ENCODE data around the gene ARHGAP6. TPM values are rescaled to one million over a fixed set of nuclear protein-coding genes. Genes with fewer than 3 reads are reported as not detected.

Gene ARHGAP6
- total and polyA plus RNA-seq, 9 of the 15 experiments (the other 6 are each of a cell fraction or from before 2014, with no cell fraction given) = 12.5 to 63.6 (median 41.8) TPM

DNA sequence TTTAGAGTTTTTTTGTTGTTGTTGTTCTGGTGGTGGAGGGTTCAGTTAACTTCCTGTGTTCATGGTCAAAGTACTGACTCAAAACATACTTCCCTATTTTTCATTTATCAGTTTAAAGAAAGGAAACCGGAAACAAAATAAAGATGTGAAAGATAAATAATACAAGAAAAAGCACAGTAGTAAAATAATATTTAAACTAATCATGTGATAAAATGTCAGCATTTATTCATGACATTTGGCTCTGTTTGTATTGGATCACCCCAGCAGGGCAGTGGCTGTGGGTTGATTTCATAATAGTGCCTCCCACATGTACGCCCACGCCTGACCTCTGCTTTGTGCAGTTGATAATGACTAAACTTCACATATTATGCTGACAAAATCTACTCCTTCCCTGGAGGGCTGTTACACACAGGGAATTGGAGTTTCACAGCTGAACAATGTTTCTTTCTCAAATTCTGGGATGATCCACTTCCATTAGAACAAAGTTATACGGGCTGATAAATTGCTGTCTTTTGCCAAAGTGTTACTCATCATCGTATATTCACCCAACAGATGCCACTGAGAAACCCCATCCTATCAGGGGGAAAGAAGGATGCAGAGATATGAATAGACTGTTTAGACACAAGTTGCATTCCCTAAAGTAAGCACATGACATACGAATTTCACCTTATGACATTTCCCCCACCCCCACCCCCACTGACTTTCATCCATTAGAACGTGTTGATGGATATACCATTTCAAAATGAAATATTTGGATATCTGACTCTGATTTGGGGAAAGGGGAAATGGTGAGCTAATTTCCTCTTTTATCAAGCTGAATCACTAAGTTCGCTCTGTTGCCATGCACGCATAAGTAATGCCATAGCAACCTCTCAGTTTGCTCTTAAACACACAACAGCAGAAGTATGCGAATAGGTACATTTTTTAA, 324.2 kb downstream of the ARHGAP6 start:
- peaks cover 9% of the 10 kb centered on the region; the same call in 1 of the 3 replicates for H3K36me3 ChIP-seq (ENCODE audit: control insufficient read depth, insufficient read depth, low read length)
- H3K4me1 ChIP-seq (replicated peaks in 1 of 2; ENCODE audit: control insufficient read depth in 2 of 2, insufficient read depth in 2 of 2, low read length in 2 of 2) = peaks cover 8 to 27% of the 10 kb centered on the region in 2 experiments; a peak in 3 of 5 replicates
- no TSS peak for BruUV-seq (replicated peaks)
- no peaks in the 10 kb centered on the region for H3K9me3 ChIP-seq (replicated peaks; ENCODE audit: control insufficient read depth, insufficient read depth, low read depth, low read length)
- peaks cover 71% of the 10 kb centered on the region for H3K79me2 ChIP-seq (ENCODE audit: control insufficient read depth, insufficient read depth, low read length)
- H3K9ac ChIP-seq (ENCODE audit: insufficient read depth in 1 of 2, low read depth in 2 of 2, low read length in 2 of 2) = peak overlapping the region in 1 of 2 experiments; percentile 58; a peak in 2 of 4 replicates
- FAIRE-seq = peak; percentile 84
- H4K20me1 ChIP-seq (replicated peaks; ENCODE audit: control insufficient read depth, insufficient read depth, low read length) = no peaks in the 10 kb centered on the region
- no peak overlapping the region for H3K4me3 ChIP-seq
- DNase-seq (ENCODE audit: extremely low read depth in 1 of 4, low spot score in 3 of 4) = peak; percentile 44 to 86 (median 54)
- 1% methylated on average over 10 of the region's 10 CpGs for WGBS (ENCODE audit: insufficient coverage, low coverage, missing lambda C conversion rate)
- peak overlapping the region; percentile 64 for H3K4me2 ChIP-seq (ENCODE audit: insufficient read depth, low read length)
- H3K27ac ChIP-seq (ENCODE audit: extremely low read depth, low read depth, low read length) = peak overlapping the region; percentile 86
- no peaks in the 10 kb centered on the region for H3K9me1 ChIP-seq (ENCODE audit: control insufficient read depth, insufficient read depth, low read length)
- H3K27me3 ChIP-seq (ENCODE audit: control insufficient read depth in 2 of 2, insufficient read depth in 2 of 2, low read length in 2 of 2) = no peaks in the 10 kb centered on the region
- in situ Hi-C loops (cut with MboI) (no loop called here), intact Hi-C loops (cut with micrococcal nuclease) (loop anchor here (5.0 kb wide), 1 partner anchor 36 kb away; no protein-coding TSS in a partner anchor)
- peak; percentile 89 for ATAC-seq
- peak overlapping the region; percentile 56 for H2AFZ ChIP-seq (ENCODE audit: low read depth, low read length)
- POLR2A ChIA-PET = no interaction called here
- CTCF ChIA-PET (ENCODE audit: low intra/inter-chr PET ratio) = no interaction called here
- TF ChIP-seq, protein P1, sequence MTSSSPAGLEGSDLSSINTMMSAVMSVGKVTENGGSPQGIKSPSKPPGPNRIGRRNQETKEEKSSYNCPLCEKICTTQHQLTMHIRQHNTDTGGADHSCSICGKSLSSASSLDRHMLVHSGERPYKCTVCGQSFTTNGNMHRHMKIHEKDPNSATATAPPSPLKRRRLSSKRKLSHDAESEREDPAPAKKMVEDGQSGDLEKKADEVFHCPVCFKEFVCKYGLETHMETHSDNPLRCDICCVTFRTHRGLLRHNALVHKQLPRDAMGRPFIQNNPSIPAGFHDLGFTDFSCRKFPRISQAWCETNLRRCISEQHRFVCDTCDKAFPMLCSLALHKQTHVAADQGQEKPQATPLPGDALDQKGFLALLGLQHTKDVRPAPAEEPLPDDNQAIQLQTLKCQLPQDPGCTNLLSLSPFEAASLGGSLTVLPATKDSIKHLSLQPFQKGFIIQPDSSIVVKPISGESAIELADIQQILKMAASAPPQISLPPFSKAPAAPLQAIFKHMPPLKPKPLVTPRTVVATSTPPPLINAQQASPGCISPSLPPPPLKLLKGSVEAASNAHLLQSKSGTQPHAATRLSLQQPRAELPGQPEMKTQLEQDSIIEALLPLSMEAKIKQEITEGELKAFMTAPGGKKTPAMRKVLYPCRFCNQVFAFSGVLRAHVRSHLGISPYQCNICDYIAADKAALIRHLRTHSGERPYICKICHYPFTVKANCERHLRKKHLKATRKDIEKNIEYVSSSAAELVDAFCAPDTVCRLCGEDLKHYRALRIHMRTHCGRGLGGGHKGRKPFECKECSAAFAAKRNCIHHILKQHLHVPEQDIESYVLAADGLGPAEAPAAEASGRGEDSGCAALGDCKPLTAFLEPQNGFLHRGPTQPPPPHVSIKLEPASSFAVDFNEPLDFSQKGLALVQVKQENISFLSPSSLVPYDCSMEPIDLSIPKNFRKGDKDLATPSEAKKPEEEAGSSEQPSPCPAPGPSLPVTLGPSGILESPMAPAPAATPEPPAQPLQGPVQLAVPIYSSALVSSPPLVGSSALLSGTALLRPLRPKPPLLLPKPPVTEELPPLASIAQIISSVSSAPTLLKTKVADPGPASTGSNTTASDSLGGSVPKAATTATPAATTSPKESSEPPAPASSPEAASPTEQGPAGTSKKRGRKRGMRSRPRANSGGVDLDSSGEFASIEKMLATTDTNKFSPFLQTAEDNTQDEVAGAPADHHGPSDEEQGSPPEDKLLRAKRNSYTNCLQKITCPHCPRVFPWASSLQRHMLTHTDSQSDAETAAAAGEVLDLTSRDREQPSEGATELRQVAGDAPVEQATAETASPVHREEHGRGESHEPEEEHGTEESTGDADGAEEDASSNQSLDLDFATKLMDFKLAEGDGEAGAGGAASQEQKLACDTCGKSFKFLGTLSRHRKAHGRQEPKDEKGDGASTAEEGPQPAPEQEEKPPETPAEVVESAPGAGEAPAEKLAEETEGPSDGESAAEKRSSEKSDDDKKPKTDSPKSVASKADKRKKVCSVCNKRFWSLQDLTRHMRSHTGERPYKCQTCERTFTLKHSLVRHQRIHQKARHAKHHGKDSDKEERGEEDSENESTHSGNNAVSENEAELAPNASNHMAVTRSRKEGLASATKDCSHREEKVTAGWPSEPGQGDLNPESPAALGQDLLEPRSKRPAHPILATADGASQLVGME (CRISPR knock-in tag; IDR thresholded peaks at IDR 0.05) = no peak
- TF ChIP-seq KDM5B (IDR thresholded peaks at IDR 0.05; ENCODE audit: insufficient replicate concordance, low read depth, low read length) = no peak
- TF ChIP-seq, protein P2, sequence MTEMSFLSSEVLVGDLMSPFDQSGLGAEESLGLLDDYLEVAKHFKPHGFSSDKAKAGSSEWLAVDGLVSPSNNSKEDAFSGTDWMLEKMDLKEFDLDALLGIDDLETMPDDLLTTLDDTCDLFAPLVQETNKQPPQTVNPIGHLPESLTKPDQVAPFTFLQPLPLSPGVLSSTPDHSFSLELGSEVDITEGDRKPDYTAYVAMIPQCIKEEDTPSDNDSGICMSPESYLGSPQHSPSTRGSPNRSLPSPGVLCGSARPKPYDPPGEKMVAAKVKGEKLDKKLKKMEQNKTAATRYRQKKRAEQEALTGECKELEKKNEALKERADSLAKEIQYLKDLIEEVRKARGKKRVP (CRISPR knock-in tag; IDR thresholded peaks at IDR 0.05) = no peak
- TF ChIP-seq SUPT5H (IDR thresholded peaks at IDR 0.05) = no peak
- TF ChIP-seq SRSF3 (IDR thresholded peaks at IDR 0.05; ENCODE audit: insufficient read depth, low read length) = no peak
- no peak for TF ChIP-seq ARID2 (IDR thresholded peaks at IDR 0.05)
- no peak for TF ChIP-seq TAF1 (IDR thresholded peaks at IDR 0.05; ENCODE audit: control insufficient read depth, extremely low read depth, insufficient read depth, low read length, severe bottlenecking)
- TF ChIP-seq HMGN3 (IDR thresholded peaks at IDR 0.05; ENCODE audit: borderline replicate concordance, extremely low read depth, insufficient read length, low read depth, low read length) = peak; percentile 38
- TF ChIP-seq, protein P3, sequence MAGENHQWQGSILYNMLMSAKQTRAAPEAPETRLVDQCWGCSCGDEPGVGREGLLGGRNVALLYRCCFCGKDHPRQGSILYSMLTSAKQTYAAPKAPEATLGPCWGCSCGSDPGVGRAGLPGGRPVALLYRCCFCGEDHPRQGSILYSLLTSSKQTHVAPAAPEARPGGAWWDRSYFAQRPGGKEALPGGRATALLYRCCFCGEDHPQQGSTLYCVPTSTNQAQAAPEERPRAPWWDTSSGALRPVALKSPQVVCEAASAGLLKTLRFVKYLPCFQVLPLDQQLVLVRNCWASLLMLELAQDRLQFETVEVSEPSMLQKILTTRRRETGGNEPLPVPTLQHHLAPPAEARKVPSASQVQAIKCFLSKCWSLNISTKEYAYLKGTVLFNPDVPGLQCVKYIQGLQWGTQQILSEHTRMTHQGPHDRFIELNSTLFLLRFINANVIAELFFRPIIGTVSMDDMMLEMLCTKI (IDR thresholded peaks at IDR 0.05; ENCODE audit: partially characterized antibody) = no peak
- no peak for TF ChIP-seq ZNF121 (CRISPR knock-in tag; conservative IDR thresholded peaks at IDR 0.05)
- TF ChIP-seq SMAD2 (IDR thresholded peaks at IDR 0.05; ENCODE audit: low read depth, low read length) = no peak
- TF ChIP-seq FOS (IDR thresholded peaks at IDR 0.05; ENCODE audit: extremely low read depth, insufficient read length) = no peak
